HFF-Myc (cell line): Measurements from ENCODE around the gene FAHD1.

Experiments
- DNase-seq: peaks from one replicate; pipeline ENCODE4 v3.0.0-alpha.2; 2011; ENCODE audit warnings: low read depth; ENCODE audit errors: extremely low read depth
- H3K4me3 ChIP-seq: replicated peaks from 2 replicates; pipeline ENCODE4 v1.5.1; 2011; ENCODE audit warnings: low read depth, mild to moderate bottlenecking, control low read depth, low read length
- CTCF ChIP-seq: IDR thresholded peaks from 2 replicates; pipeline ENCODE4 v1.5.1; 2012; ENCODE audit warnings: mild to moderate bottlenecking, low read depth, low read length, control low read depth; ENCODE audit errors: missing control alignments

Gene FAHD1

GRCh38 chr16:1818204-1818872 is 8.7 kb upstream of the FAHD1 start:
- no peak for TF ChIP-seq CTCF

GRCh38 chr16:1818873-1819525 is 8.0 kb upstream of the FAHD1 start:
- no peak for DNase-seq
- no peak overlapping the region for H3K4me3 ChIP-seq
- TF ChIP-seq CTCF: no peak

More at GRCh38 chr16:1818204-1818872, 8.7 kb upstream of the FAHD1 start:
- no peak for DNase-seq
- no peak overlapping the region for H3K4me3 ChIP-seq

- TF ChIP-seq CTCF: no peak
- no peak overlapping the region for H3K4me3 ChIP-seq
- DNase-seq: no peak
Measured at GRCh38 chr16:1819611-1820010, 7.4 kb upstream of the FAHD1 start.

GRCh38 chr16:1820096-1820945 is 6.7 kb upstream of the FAHD1 start:
- no peak for DNase-seq
- H3K4me3 ChIP-seq: no peak overlapping the region
- TF ChIP-seq CTCF: no peak

GRCh38 chr16:1820946-1821290 is 6.1 kb upstream of the FAHD1 start:
- DNase-seq: no peak
- no peak overlapping the region for H3K4me3 ChIP-seq

More at GRCh38 chr16:1820946-1821290, 6.1 kb upstream of the FAHD1 start:
- TF ChIP-seq CTCF: no peak
